Measurements from ENCODE around the gene C1orf50.

DNA sequence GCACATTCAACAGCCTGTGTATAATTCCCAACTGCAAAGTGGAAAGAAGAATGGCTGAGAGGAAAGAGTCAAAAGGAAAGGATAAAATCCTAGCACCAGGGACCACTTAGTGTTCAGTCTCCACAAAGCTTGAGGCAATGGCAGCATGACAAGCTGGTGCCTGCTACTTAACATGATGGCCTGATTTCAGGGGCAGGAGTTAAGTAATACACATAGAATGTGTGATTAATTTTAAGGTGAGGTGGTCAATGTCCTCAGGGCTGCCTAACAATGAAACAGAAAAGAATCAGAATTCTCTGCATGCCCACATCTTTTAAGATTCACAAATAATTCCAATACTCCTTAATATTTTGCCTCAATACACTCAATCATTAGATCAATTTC lies 9.2 kb upstream of the C1orf50 start:
- TF ChIP-seq, protein P1, sequence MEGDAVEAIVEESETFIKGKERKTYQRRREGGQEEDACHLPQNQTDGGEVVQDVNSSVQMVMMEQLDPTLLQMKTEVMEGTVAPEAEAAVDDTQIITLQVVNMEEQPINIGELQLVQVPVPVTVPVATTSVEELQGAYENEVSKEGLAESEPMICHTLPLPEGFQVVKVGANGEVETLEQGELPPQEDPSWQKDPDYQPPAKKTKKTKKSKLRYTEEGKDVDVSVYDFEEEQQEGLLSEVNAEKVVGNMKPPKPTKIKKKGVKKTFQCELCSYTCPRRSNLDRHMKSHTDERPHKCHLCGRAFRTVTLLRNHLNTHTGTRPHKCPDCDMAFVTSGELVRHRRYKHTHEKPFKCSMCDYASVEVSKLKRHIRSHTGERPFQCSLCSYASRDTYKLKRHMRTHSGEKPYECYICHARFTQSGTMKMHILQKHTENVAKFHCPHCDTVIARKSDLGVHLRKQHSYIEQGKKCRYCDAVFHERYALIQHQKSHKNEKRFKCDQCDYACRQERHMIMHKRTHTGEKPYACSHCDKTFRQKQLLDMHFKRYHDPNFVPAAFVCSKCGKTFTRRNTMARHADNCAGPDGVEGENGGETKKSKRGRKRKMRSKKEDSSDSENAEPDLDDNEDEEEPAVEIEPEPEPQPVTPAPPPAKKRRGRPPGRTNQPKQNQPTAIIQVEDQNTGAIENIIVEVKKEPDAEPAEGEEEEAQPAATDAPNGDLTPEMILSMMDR (IDR thresholded peaks at IDR 0.05 in 8 of 11, conservative IDR thresholded peaks at IDR 0.05 in 3 of 11): no peak
- TF ChIP-seq POLR2A (IDR thresholded peaks at IDR 0.05) (no peak), POLR2AphosphoS5 (IDR thresholded peaks at IDR 0.05) (no peak)
